ENCODE data around the gene RGS5. TPM values are rescaled to one million over a fixed set of nuclear protein-coding genes. Genes with fewer than 3 reads are reported as not detected.

RGS5 gene
- total RNA-seq, 1 donor from 2014 or later = 209 TPM

DNA sequence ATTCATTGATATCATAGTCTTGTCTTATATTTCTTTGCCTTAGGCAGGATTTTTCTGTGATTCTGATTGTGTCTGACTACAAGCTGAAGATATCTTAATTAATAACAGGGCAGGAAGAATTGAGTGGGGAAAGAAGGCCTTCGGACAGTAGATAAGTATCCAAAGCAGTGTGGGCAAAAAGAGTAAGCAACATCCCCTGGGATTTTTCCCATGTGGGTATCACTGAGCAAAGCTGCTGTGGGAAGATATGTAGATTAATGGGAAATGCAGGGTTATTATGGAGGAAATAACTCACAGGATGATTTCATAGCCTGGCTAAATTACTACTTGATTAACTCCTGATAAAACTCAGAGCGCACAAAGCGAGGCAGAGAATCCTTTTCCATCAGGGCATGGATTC, 55.7 kb downstream of the RGS5 start:
- Mint-ChIP-seq H3K27me3 (ENCODE audit: low read depth) (no peaks in the 10 kb centered on the region), H3K27ac (peak overlapping the region; percentile 5), H3K9me3 (peaks cover 3% of the 10 kb centered on the region), H3K4me3 (no peak overlapping the region), H3K4me1 (peaks cover 7% of the 10 kb centered on the region), H3K36me3 (peaks cover 21% of the 10 kb centered on the region)
- no peak for DNase-seq (ENCODE audit: low spot score in 2 of 2, unreplicated experiment in 2 of 2)
- TF ChIP-seq, protein P1, sequence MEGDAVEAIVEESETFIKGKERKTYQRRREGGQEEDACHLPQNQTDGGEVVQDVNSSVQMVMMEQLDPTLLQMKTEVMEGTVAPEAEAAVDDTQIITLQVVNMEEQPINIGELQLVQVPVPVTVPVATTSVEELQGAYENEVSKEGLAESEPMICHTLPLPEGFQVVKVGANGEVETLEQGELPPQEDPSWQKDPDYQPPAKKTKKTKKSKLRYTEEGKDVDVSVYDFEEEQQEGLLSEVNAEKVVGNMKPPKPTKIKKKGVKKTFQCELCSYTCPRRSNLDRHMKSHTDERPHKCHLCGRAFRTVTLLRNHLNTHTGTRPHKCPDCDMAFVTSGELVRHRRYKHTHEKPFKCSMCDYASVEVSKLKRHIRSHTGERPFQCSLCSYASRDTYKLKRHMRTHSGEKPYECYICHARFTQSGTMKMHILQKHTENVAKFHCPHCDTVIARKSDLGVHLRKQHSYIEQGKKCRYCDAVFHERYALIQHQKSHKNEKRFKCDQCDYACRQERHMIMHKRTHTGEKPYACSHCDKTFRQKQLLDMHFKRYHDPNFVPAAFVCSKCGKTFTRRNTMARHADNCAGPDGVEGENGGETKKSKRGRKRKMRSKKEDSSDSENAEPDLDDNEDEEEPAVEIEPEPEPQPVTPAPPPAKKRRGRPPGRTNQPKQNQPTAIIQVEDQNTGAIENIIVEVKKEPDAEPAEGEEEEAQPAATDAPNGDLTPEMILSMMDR (IDR thresholded peaks at IDR 0.05; ENCODE audit: unreplicated experiment) = no peak

DNA sequence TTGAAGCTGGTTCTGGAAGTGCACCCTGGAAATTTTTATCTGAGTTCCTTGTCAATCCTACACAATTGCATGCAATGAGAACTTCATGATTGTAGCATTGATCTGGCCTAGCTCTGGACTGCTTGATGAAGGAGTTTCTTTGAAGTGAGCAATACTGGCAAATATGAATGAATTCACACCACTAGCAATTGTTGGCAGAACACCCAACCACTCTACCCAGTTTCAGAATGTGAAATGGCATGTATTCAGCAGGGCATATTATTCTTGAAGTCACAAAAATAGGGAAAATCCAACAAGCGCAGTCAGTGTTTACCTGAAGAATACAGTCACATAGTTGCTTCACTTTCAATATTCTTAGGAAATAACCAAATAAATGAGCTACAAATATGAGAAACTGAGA, 57.3 kb downstream of the RGS5 start:
- Mint-ChIP-seq H3K4me1 (peaks cover 7% of the 10 kb centered on the region), H3K36me3 (peaks cover 7% of the 10 kb centered on the region), H3K4me3 (no peak overlapping the region), H3K9me3 (peaks cover 3% of the 10 kb centered on the region), H3K27me3 (ENCODE audit: low read depth) (no peaks in the 10 kb centered on the region), H3K27ac (no peak overlapping the region)
- no peak for DNase-seq (ENCODE audit: low spot score in 2 of 2, unreplicated experiment in 2 of 2)
- TF ChIP-seq, protein P1 (IDR thresholded peaks at IDR 0.05; ENCODE audit: unreplicated experiment) = no peak

DNA sequence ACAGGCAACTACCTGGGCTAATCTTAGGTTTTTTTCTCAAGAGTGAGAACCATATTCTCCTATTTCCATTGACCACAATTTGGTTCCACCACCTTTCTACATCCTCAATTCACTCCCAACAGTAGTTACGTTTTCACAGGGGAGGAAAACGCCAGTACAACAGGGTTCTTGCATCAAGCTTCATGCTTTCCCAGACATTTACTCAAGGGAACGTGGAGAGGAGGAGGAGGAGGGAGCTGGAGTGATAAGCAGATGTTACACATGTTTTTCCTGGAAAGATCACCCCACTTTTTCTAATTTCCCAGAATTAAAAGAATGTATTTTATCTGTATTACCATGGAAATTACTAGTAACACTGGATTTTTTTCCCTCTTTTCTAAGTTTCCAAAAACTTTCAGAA, 58.3 kb downstream of the RGS5 start:
- Mint-ChIP-seq H3K36me3 (peaks cover 4% of the 10 kb centered on the region), H3K27ac (no peak overlapping the region), H3K9me3 (no peaks in the 10 kb centered on the region), H3K4me1 (peaks cover 7% of the 10 kb centered on the region), H3K27me3 (ENCODE audit: low read depth) (no peaks in the 10 kb centered on the region), H3K4me3 (no peak overlapping the region)
- no peak for DNase-seq (ENCODE audit: low spot score in 2 of 2, unreplicated experiment in 2 of 2)
- TF ChIP-seq, protein P1 (IDR thresholded peaks at IDR 0.05; ENCODE audit: unreplicated experiment) = no peak

DNA sequence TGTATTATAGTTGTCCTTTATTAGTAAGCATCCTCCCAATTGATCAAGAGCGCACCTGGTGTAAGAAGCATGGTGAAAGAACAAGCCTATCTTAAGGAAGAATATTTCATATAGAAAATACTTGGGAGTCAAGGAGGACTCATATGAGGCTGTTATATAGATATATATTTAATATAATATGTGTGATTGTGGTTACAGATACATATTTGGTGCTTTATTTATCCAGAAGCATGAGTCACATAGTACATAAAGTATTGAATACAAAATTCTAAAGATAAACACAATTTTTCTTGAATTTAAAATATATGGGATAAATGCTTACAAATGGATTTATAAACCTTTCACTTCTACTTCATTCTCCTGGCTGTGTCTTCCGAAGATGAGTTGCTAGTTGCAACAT, 60.6 kb downstream of the RGS5 start:
- no peak for DNase-seq (ENCODE audit: low spot score in 2 of 2, unreplicated experiment in 2 of 2)
- TF ChIP-seq, protein P1 (IDR thresholded peaks at IDR 0.05; ENCODE audit: unreplicated experiment) = no peak
- Mint-ChIP-seq H3K4me1 (peaks cover 4% of the 10 kb centered on the region), H3K4me3 (no peak overlapping the region), H3K27me3 (ENCODE audit: low read depth) (no peaks in the 10 kb centered on the region), H3K27ac (no peak overlapping the region), H3K36me3 (peaks cover 4% of the 10 kb centered on the region), H3K9me3 (peaks cover 1% of the 10 kb centered on the region)

DNA sequence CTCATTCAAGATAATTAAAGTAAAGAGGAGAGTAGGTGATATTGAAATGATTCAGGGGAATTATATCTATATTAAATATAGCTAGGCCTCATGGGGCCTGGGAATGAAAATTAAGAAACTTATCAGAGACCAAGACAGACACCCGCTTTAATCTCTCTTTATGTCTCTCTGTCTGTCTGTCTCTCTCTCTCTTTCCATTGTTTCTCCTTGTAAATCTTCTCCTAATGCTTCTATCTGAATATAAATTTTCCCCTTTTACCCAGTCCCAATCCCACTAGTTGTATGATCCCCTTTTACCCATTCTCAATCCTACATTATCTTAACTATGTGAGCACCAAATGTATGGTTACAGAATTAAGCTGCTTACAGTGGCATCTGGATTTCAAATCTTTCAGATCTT, 61.2 kb downstream of the RGS5 start:
- Mint-ChIP-seq H3K9me3 (peaks cover 7% of the 10 kb centered on the region), H3K27ac (no peak overlapping the region), H3K27me3 (ENCODE audit: low read depth) (no peaks in the 10 kb centered on the region), H3K4me1 (no peaks in the 10 kb centered on the region), H3K36me3 (peaks cover 4% of the 10 kb centered on the region), H3K4me3 (no peak overlapping the region)
- TF ChIP-seq, protein P1 (IDR thresholded peaks at IDR 0.05; ENCODE audit: unreplicated experiment) = no peak
- no peak for DNase-seq (ENCODE audit: low spot score in 2 of 2, unreplicated experiment in 2 of 2)
